BLaER1 (cell line): ENCODE data around the gene HTRA2.

ENCODE experiments used
- H3K27ac ChIP-seq: shearing (Covaris generic); formaldehyde crosslinking; 2 replicates; pipeline ENCODE4 v1.8.1; 2022
- H3K27me3 ChIP-seq: shearing (Covaris generic); formaldehyde crosslinking; 2 replicates; pipeline ENCODE4 v1.8.1; 2022
- H3K36me3 ChIP-seq: shearing (Covaris generic); formaldehyde crosslinking; 2 replicates; pipeline ENCODE4 v1.8.1; 2022
- H3K4me1 ChIP-seq: shearing (Covaris generic); formaldehyde crosslinking; 2 replicates; pipeline ENCODE4 v1.8.1; 2022
- H3K4me2 ChIP-seq: shearing (Covaris generic); formaldehyde crosslinking; 2 replicates; pipeline ENCODE4 v1.8.1; 2022
- H3K4me3 ChIP-seq: shearing (Covaris generic); formaldehyde crosslinking; 2 replicates; pipeline ENCODE4 v1.8.1; 2022
- H3K9ac ChIP-seq: shearing (Covaris generic); formaldehyde crosslinking; 2 replicates; pipeline ENCODE4 v1.8.1; 2022
- H3K9me3 ChIP-seq: shearing (Covaris generic); formaldehyde crosslinking; 2 replicates; pipeline ENCODE4 v1.8.1; 2022
- H4K20me1 ChIP-seq: shearing (Covaris generic); formaldehyde crosslinking; 2 replicates; pipeline ENCODE4 v1.8.1; 2022
- Cebpa-rat ChIP-seq: shearing (Covaris generic); IDR thresholded peaks from 2 replicates; pipeline ENCODE4 v1.8.1; 2022

Gene HTRA2

DNA sequence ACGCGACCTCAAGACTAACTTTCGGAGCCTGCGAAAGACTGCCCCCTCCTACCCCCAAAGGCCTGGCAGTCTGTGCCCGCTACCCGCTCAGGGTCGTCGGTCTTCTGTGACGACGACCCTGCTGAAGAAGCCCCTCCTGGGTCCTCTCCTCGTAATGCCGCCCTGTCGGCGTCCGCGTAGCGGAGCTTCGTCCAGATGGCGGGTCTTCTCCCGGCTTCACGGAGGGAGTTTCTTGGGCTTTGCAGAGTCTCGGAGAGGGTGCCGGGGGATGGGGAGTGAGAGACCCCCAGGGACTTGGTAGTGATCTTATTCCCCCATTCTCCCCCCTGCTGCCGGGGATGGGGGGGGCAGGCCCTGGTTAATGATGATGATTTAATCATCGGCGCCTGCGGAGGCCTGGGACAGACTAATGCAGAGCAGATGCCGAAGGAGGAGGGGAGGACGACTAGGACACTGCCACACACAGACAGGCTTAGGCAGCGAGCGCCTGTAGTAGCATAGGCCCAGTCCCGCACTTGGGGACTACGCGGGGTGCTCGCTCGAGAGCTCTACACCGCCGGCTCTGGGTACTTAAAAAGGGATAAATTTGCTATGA is 21.7 kb upstream of the HTRA2 start:
- Histone ChIP-seq H4K20me1 (peaks cover 15% of the 10 kb centered on the region; the same call in 1 of the 2 replicates), H3K4me2 (peak overlapping the region; percentile 95), H3K36me3 (peaks cover 15% of the 10 kb centered on the region), H3K27ac (peak overlapping the region; percentile 99), H3K27me3 (peaks cover 81% of the 10 kb centered on the region), H3K9me3 (0 out of 2 replicates have a peak, but pooled peaks cover 2% of the 10 kb centered on the region), H3K4me3 (peak overlapping the region; percentile 82), H3K4me1 (peaks cover 33% of the 10 kb centered on the region), H3K9ac (peak overlapping the region; percentile 98)
- no peak for TF ChIP-seq Cebpa-rat

DNA sequence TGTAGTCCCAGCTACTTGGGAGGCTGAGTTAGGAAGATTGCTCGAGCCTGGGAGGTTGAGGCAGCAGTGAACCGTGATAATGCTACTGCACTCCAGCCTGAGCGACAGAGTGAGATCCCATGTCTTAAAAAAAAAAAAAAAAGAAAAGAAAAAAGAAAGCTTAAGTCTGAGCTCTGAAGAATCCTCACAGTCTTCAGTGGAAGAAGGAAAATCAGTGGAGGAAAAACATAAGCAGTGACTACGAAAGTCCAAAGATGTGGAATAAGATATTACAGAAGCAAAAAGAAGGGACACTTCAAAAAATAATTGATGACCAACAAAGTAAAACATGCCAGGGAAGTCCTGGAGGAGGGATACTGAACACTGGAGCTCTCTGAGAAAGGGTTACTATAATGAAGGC is 19.5 kb upstream of the HTRA2 start:
- Histone ChIP-seq H3K36me3 (peaks cover 9% of the 10 kb centered on the region), H3K9ac (no peak overlapping the region), H3K27ac (no peak overlapping the region), H3K27me3 (peaks cover 81% of the 10 kb centered on the region), H3K9me3 (peaks cover 13% of the 10 kb centered on the region; the same call in 1 of the 2 replicates), H3K4me3 (no peak overlapping the region), H3K4me1 (peaks cover 43% of the 10 kb centered on the region), H4K20me1 (peaks cover 29% of the 10 kb centered on the region), H3K4me2 (no peak overlapping the region)
- no peak for TF ChIP-seq Cebpa-rat

GRCh38 chr2:74511104-74511989 is 18.4 kb upstream of the HTRA2 start:
- H3K27ac ChIP-seq, result no peak overlapping the region
- H3K4me1 ChIP-seq, result peaks cover 32% of the 10 kb centered on the region
- peaks cover 34% of the 10 kb centered on the region for H4K20me1 ChIP-seq
- H3K27me3 ChIP-seq, result peaks cover 84% of the 10 kb centered on the region
- H3K9ac ChIP-seq, result no peak overlapping the region
- H3K4me2 ChIP-seq, result no peak overlapping the region
- TF ChIP-seq Cebpa-rat, result no peak
- no peaks in the 10 kb centered on the region for H3K36me3 ChIP-seq
- H3K4me3 ChIP-seq, result no peak overlapping the region
- peaks cover 24% of the 10 kb centered on the region; the same call in 1 of the 2 replicates for H3K9me3 ChIP-seq

DNA sequence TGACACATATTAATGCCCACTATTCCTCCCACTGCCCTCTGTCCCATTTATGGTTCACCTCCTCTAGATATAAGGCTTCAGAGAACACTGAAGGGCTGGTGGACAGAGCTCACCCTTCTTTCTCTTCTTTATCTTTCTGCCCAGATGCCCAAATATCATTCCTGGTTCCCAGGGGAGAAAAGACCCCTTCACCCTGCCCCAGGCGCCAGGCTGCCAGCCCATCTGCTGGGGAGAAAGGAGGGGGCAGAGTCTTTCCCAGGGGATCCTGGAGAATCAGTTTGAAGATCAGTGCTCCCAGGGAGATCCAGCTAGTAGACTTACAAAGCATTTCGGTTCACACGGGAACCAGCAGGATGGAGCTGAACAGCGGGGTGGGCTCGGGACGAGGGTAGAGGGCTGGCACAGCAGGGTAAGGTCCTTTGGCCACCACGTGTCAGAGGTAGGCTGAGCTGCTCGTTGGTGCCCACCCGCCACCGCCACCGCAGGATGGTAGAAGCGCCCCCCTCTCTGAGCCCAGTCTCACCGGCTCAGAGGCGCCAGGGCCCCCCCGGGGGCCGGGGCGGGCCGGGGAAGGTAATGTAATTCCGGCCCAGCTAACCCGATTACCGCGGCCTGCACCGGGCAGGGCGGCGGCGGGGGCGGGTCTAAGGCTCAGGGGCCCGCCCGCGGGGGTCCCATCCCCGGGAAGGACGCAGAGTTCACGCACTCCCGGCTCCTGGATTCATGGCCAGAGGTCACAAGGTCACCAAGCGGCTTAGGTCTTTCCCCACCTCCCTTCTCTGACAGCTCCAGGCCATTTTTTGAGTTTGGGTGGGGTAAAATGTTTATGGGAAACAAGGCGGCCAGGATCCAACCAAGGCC is 16.8 kb upstream of the HTRA2 start:
- Histone ChIP-seq H3K9ac (no peak overlapping the region), H3K27me3 (peaks cover 100% of the 10 kb centered on the region), H3K36me3 (no peaks in the 10 kb centered on the region), H3K9me3 (peaks cover 27% of the 10 kb centered on the region; the same call in 1 of the 2 replicates), H3K27ac (no peak overlapping the region), H4K20me1 (peaks cover 39% of the 10 kb centered on the region), H3K4me3 (no peak overlapping the region), H3K4me1 (peaks cover 22% of the 10 kb centered on the region), H3K4me2 (no peak overlapping the region)
- TF ChIP-seq Cebpa-rat, result no peak

DNA sequence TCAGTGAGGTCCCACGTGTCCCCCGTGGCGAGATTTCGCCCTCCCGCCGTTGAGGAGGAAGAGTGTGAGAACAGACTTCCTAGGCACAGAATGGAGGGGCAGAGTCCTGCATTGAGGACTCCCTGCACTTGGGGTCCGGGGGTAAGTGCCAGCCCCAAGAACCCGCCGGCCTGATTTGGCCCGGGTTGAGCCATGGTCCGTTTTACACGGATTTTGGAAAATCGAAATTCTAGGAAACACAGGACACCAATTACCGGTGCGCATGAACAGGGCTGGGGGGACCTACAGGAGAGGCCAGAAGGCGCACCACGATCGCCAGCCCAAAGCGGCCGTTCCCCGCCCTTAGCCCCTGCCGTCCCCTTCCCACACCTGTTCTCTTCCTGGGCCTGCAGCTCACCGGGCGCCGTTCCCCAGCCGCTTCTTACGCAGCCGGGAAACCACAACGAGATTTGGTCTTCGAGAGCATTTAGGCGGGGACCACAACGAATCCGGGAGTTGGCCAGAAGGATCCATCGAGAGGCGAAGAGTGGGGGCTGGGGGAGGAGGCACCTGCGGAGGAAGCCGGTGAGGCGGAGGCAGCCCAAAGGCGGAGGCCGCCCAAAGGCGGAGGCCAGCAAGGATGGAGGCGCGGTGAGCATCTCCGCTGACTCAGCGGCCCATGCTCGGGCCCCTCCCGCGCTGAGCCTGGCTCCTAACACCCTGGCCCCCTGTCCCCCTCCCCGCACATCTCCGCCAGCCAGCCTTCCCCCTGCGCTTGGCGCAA is 15.9 kb upstream of the HTRA2 start:
- Histone ChIP-seq H3K9ac (no peak overlapping the region), H3K27me3 (peaks cover 100% of the 10 kb centered on the region), H3K36me3 (no peaks in the 10 kb centered on the region), H3K4me1 (peaks cover 16% of the 10 kb centered on the region), H3K9me3 (peaks cover 27% of the 10 kb centered on the region; the same call in 1 of the 2 replicates), H3K4me3 (0 out of 2 replicates have a peak overlapping the region, but pooled peaks have one; percentile 41), H3K27ac (no peak overlapping the region), H4K20me1 (peaks cover 39% of the 10 kb centered on the region), H3K4me2 (peak overlapping the region; percentile 47)
- no peak for TF ChIP-seq Cebpa-rat

- Histone ChIP-seq H3K9ac (no peak within 1 kb of the TSS), H4K20me1 (peaks cover 39% of the 10 kb centered on the region), H3K4me1 (peaks cover 16% of the 10 kb centered on the region), H3K27me3 (peaks cover 100% of the 10 kb centered on the region), H3K36me3 (no peaks in the 10 kb centered on the region), H3K27ac (no peak within 1 kb of the TSS), H3K4me3 (peak within 1 kb of the TSS; percentile 41; the same call in 1 of the 2 replicates), H3K4me2 (peak within 1 kb of the TSS; percentile 47), H3K9me3 (peaks cover 27% of the 10 kb centered on the region; the same call in 1 of the 2 replicates)
- TF ChIP-seq Cebpa-rat, result no peak
Observed at GRCh38 chr2:74514368-74515270, 15.1 kb upstream of the HTRA2 start, which contains the start of gene TLX2. Gene TLX2, plus strand, starts transcription at chr2:74514450. Its CDS starts 357 bp downstream, at chr2:74514807.

DNA sequence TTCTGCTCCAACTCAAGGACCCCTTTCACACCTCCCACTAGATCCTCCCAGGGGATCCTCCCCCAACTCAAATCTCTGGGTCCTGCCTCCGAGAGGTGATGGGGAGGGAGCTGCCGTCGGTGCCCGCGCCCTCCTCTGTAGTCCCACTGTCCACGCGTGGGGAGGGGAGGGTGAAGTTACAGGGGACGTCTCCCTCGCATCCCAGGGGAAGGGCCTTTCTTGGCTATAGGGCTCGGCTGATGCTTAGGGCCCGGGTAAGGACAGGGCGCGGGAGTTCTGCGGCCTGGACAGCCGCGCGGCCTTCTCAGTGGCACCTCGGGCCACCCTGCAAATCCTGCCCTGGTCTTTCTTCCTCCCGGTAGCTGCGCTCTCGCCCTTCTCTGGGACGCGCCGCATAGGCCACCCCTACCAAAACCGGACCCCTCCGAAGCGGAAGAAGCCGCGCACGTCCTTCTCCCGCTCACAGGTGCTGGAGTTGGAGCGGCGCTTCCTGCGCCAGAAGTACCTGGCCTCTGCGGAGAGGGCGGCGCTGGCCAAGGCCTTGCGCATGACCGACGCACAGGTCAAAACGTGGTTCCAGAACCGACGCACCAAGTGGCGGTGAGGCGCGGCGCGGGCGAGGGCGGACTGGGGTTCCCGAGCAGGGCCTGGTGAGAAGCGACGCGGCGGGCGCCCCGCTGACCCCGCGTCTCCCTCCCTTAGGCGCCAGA is 14.3 kb upstream of the HTRA2 start:
- peaks cover 39% of the 10 kb centered on the region for H4K20me1 ChIP-seq
- H3K4me1 ChIP-seq, result peaks cover 16% of the 10 kb centered on the region
- H3K4me2 ChIP-seq, result peak overlapping the region; percentile 47; the same call in 1 of the 2 replicates
- H3K36me3 ChIP-seq, result no peaks in the 10 kb centered on the region
- no peak for TF ChIP-seq Cebpa-rat
- H3K9ac ChIP-seq, result no peak overlapping the region
- no peak overlapping the region for H3K27ac ChIP-seq
- H3K9me3 ChIP-seq, result peaks cover 27% of the 10 kb centered on the region; the same call in 1 of the 2 replicates
- H3K4me3 ChIP-seq, result 0 out of 2 replicates have a peak overlapping the region, but pooled peaks have one; percentile 41
- H3K27me3 ChIP-seq, result peaks cover 100% of the 10 kb centered on the region
